ENCODE results near the gene DNAJC18.

- TF ChIP-seq CTCF (conservative IDR thresholded peaks at IDR 0.05; ENCODE audit: low read depth, low read length), result no peak
- no peak for TF ChIP-seq EZH2 (IDR thresholded peaks at IDR 0.05; ENCODE audit: low read length, unreplicated experiment)
- no peak for TF ChIP-seq EZH2phosphoT487 (IDR thresholded peaks at IDR 0.05; ENCODE audit: borderline replicate concordance, low read length)
Measured at GRCh38 chr5:139403787-139404483, 35.4 kb downstream of the DNAJC18 start, which contains the start of gene SPATA24.

Data from PC-3 (cell line).